Vagina (tissue), 2 donors: ENCODE data around the gene SESTD1. TPM values are rescaled to one million over a fixed set of nuclear protein-coding genes. Genes with fewer than 3 reads are reported as not detected.
A peak's percentile ranks its signal among the peaks of the same experiment; 100 is the strongest.

Experiments
- DNase-seq, 2 donors: peaks; one replicate each; pipeline ENCODE4 v3.0.0-alpha.2; 2017; ENCODE audit errors: extremely low spot score in 2 of 2
- H3K27ac ChIP-seq: fragments of 200-600 bp; sonication (generic); one replicate; pipeline ENCODE4 v1.5.1; 2019
- H3K27me3 ChIP-seq: fragments of 200-600 bp; sonication (generic); one replicate; pipeline ENCODE4 v1.5.1; 2019
- H3K36me3 ChIP-seq, 2 donors: fragments of 200-600 bp; sonication (generic); one replicate each; pipeline ENCODE4 v1.5.1; 2017 to 2019
- H3K4me1 ChIP-seq: fragments of 200-600 bp; sonication (generic); one replicate; pipeline ENCODE4 v1.5.1; 2019
- H3K4me3 ChIP-seq, 2 donors: fragments of 200-600 bp; sonication (generic); 1 replicate in 1 of 2; 2 replicates in 1 of 2; pipeline ENCODE4 v1.5.1; 2016 to 2019
- H3K9me3 ChIP-seq: fragments of 200-600 bp; sonication (generic); one replicate; pipeline ENCODE4 v1.5.1; 2019
- POLR2A ChIP-seq, 2 donors: fragments of 450-650 bp; IDR thresholded peaks; one replicate each; pipeline ENCODE4 v1.6.1; 2017; ENCODE audit warnings: antibody characterized with exemption in 2 of 2, mild to moderate bottlenecking in 2 of 2, moderate library complexity in 2 of 2
- POLR2AphosphoS5 ChIP-seq, 2 donors: sonication (generic); formaldehyde crosslinking; IDR thresholded peaks; one replicate each; pipeline ENCODE4 v1.9.0; 2017; ENCODE audit warnings: antibody characterized with exemption in 2 of 2, mild to moderate bottlenecking in 2 of 2, low read depth in 1 of 2; ENCODE audit not compliant: insufficient read depth in 1 of 2
- intact Hi-C: fragments of 100-400 bp; cut with DNase I; formaldehyde crosslinking; loops from one replicate; pipeline ENCODE4 v1.15.1; 2023
- total RNA-seq: library from RNA; depleted of rRNA; stranded (reverse); fragments of >200 nt; gene quantifications from one replicate; pipeline ENCODE4 v1.2.3, GENCODE V29; 2016
- TF ChIP-seq, protein P1 (sequence below), 3 experiments: fragments of 450-650 bp in 2 of 3; fragments of 200-600 bp in 1 of 3; sonication (generic) in 1 of 3; IDR thresholded peaks; one replicate each; pipeline ENCODE4 v1.5.1; 2017 to 2019; ENCODE audit warnings: antibody characterized with exemption in 3 of 3, mild to moderate bottlenecking in 2 of 3, moderate library complexity in 2 of 3

SESTD1 gene, protein sequence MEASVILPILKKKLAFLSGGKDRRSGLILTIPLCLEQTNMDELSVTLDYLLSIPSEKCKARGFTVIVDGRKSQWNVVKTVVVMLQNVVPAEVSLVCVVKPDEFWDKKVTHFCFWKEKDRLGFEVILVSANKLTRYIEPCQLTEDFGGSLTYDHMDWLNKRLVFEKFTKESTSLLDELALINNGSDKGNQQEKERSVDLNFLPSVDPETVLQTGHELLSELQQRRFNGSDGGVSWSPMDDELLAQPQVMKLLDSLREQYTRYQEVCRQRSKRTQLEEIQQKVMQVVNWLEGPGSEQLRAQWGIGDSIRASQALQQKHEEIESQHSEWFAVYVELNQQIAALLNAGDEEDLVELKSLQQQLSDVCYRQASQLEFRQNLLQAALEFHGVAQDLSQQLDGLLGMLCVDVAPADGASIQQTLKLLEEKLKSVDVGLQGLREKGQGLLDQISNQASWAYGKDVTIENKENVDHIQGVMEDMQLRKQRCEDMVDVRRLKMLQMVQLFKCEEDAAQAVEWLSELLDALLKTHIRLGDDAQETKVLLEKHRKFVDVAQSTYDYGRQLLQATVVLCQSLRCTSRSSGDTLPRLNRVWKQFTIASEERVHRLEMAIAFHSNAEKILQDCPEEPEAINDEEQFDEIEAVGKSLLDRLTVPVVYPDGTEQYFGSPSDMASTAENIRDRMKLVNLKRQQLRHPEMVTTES
- total RNA-seq = 23.3 TPM

DNA sequence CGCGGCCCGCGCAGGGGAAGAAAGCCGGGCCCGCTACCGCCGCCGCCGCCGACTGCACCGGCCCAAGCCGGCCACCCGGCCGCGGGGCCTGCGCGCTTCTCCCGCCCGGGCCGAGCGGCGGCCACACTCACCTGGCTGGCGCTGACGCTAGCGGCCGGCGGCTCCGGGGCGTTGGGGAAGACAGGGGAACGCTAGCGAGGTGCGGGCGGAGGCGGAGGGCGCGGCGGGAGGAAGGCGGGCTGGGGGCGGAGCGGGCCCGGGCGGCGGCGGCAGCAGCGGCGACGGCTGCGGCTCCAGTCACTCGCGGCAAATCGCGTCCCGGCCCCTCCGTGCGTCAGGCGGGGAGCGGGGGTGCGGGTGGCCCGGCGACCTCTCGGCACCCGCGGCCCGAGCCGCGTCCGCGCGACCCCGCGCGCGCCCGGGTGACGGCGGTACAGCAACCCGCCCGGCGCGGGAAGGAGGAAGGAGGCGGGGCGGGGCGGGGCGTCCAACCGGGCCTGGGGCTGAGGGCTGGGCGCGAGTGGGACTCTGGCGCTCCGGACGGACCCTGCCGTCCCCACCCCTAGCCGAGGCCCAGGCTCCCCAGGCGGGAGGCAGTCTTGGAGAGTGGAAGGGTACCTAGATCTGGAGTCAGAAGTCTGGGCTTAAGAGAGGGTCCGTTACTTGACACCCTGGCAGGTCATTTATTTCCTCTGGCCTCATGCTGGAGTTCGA, at the start of gene SESTD1:
SESTD1 (minus strand) TSS at position 465 of the 714 bp plus-strand sequence. CDS start 72,991 bp downstream, outside the sequence.
- H3K4me1 ChIP-seq = peaks cover 22% of the 10 kb centered on the region
- intact Hi-C loops = no loop called here
- peak in 1 of 2 donors; percentile 60 for TF ChIP-seq POLR2A (IDR thresholded peaks at IDR 0.05)
- TF ChIP-seq, protein P1, sequence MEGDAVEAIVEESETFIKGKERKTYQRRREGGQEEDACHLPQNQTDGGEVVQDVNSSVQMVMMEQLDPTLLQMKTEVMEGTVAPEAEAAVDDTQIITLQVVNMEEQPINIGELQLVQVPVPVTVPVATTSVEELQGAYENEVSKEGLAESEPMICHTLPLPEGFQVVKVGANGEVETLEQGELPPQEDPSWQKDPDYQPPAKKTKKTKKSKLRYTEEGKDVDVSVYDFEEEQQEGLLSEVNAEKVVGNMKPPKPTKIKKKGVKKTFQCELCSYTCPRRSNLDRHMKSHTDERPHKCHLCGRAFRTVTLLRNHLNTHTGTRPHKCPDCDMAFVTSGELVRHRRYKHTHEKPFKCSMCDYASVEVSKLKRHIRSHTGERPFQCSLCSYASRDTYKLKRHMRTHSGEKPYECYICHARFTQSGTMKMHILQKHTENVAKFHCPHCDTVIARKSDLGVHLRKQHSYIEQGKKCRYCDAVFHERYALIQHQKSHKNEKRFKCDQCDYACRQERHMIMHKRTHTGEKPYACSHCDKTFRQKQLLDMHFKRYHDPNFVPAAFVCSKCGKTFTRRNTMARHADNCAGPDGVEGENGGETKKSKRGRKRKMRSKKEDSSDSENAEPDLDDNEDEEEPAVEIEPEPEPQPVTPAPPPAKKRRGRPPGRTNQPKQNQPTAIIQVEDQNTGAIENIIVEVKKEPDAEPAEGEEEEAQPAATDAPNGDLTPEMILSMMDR (IDR thresholded peaks at IDR 0.05) = no peak
- peak in 1 of 2 donors; percentile 34 for TF ChIP-seq POLR2AphosphoS5 (IDR thresholded peaks at IDR 0.05; ENCODE audit: insufficient read depth in 1 of 2, low read depth in 1 of 2)
- peak within 1 kb of the TSS; percentile 81 for H3K27ac ChIP-seq
- peak within 1 kb of the TSS; percentile 77 to 79 for H3K4me3 ChIP-seq
- DNase-seq = no peak
- H3K9me3 ChIP-seq = no peaks in the 10 kb centered on the region
- H3K36me3 ChIP-seq = no peaks in the 10 kb centered on the region
- no peaks in the 10 kb centered on the region for H3K27me3 ChIP-seq

DNA sequence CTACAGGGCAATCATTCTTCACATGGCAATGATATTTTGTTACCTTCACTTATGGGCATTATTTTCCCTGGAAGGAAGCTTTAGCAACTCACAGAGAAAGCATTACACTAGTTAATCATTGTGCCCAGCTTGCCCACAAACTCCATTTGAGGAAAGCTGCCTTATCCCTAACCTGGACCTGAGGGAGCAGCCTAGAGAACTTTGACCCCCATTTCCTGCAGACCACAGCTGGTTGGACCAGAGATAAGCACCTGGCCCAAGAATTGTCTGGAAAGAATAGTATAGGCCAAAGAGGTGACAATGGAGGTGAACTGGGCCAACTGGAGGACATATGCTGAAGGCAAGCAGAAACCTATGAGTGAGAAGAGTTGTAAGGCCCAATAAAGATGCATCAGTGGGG, 48.4 kb upstream of the SESTD1 start:
- no peaks in the 10 kb centered on the region for H3K4me1 ChIP-seq
- no peaks in the 10 kb centered on the region for H3K27me3 ChIP-seq
- no peak overlapping the region for H3K4me3 ChIP-seq
- no peak for DNase-seq
- TF ChIP-seq POLR2AphosphoS5 (IDR thresholded peaks at IDR 0.05; ENCODE audit: insufficient read depth in 1 of 2, low read depth in 1 of 2) = no peak
- TF ChIP-seq, protein P1 (IDR thresholded peaks at IDR 0.05) = no peak
- TF ChIP-seq POLR2A (IDR thresholded peaks at IDR 0.05) = no peak
- H3K9me3 ChIP-seq = no peaks in the 10 kb centered on the region
- H3K36me3 ChIP-seq = no peaks in the 10 kb centered on the region
- intact Hi-C loops = no loop called here
- H3K27ac ChIP-seq = no peak overlapping the region

DNA sequence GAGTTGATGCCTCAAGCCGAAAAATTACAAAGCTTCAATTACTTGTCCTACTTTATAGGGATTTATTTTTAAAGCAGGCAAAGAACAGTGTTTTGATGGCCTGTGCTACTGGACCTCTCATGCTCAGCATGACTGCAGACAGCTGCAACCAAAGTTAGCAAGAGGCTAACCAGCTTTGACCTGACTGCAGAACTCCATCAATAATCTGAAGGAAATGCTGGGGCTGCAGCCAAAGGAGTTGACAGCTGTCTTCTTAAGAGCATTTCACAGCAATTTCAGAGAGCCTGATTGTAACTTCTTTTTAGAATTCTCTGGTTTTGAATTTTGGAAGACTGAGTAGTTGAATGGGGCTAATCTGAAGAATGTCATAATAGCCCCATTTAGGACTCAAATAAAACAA, 46.5 kb upstream of the SESTD1 start:
- Histone ChIP-seq H3K27ac (no peak overlapping the region), H3K4me1 (no peaks in the 10 kb centered on the region), H3K4me3 (no peak overlapping the region), H3K9me3 (no peaks in the 10 kb centered on the region), H3K36me3 (no peaks in the 10 kb centered on the region), H3K27me3 (no peaks in the 10 kb centered on the region)
- TF ChIP-seq POLR2AphosphoS5 (IDR thresholded peaks at IDR 0.05; ENCODE audit: insufficient read depth in 1 of 2, low read depth in 1 of 2) = no peak
- no peak for TF ChIP-seq POLR2A (IDR thresholded peaks at IDR 0.05)
- TF ChIP-seq, protein P1 (IDR thresholded peaks at IDR 0.05) = no peak
- DNase-seq = no peak
- intact Hi-C loops = no loop called here

DNA sequence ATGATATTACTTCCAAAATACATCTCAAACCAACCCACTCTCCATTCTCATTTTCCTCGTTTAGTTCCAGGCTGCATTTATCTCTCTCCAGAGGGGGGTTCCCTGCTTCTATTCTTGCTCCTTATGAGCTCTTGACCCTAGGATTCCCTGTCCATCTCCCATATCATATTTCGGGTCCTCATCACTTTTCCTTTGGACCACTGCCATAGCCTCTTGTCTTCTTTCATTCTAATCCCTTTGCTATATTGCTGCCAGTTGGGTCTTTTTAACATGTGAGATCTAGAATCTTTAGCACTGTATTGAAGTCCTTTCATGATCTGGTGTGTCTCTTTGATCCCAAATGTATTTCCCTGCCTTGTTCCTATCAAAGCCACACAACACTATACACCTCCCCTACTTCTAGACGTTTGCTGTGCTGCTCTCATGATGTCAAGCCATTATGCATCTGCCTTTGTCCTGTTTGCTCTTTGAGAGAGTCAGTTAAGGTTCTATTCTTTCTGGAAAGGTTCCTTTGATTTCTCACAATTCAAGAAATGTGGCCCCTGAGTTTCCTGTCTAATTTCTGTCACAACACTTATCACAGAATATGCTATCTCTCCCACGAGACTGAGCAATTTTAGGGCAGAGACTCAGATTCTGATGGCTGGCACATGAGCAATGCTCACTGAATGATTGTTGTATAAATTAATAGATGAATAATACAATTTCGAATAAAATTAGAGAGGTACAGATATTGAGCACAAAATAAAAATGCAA, 43.2 kb upstream of the SESTD1 start:
- H3K36me3 ChIP-seq = no peaks in the 10 kb centered on the region
- H3K9me3 ChIP-seq = no peaks in the 10 kb centered on the region
- no peaks in the 10 kb centered on the region for H3K4me1 ChIP-seq
- no peak for TF ChIP-seq POLR2AphosphoS5 (IDR thresholded peaks at IDR 0.05; ENCODE audit: insufficient read depth in 1 of 2, low read depth in 1 of 2)
- TF ChIP-seq POLR2A (IDR thresholded peaks at IDR 0.05) = no peak
- TF ChIP-seq, protein P1 (IDR thresholded peaks at IDR 0.05) = no peak
- H3K27ac ChIP-seq = no peak overlapping the region
- no peaks in the 10 kb centered on the region for H3K27me3 ChIP-seq
- H3K4me3 ChIP-seq = no peak overlapping the region
- no peak for DNase-seq
- intact Hi-C loops = no loop called here
